OCI-LY3 (cell line): ENCODE measurements around the gene MKLN1.

Experiments used
- CTCF ChIP-seq: fragments of 200-600, 300-600 bp; sonication (generic); IDR thresholded peaks from 2 replicates; pipeline ENCODE4 v1.5.1; 2014; ENCODE audit warnings: antibody characterized with exemption, low read length, low read depth
- EZH2phosphoT487 ChIP-seq: fragments of 200-600 bp; shearing (Covaris generic); IDR thresholded peaks from 2 replicates; pipeline ENCODE4 v1.6.1; 2018; ENCODE audit warnings: antibody characterized with exemption, mixed run types, low read depth

GRCh38 chr7:131338691-131339390, 11.2 kb downstream of the MKLN1 start:
- no peak for TF ChIP-seq CTCF
- no peak for TF ChIP-seq EZH2phosphoT487
